Psoas muscle (tissue), 8 donors: ENCODE data around the gene DYRK3. TPM values are rescaled to one million over a fixed set of nuclear protein-coding genes. Genes with fewer than 3 reads are reported as not detected.
A peak's percentile ranks its signal among the peaks of the same experiment; 100 is the strongest.

ENCODE experiments used
- ATAC-seq, 4 donors: fragments of 200-7000 bp; cut with Tn5 transposase; one replicate each; pipeline ENCODE4 v1.9.1; 2020; ENCODE audit warnings: moderate library complexity in 3 of 4, mild to moderate bottlenecking in 2 of 4
- DNase-seq, 2 donors: peaks; one replicate each; pipeline ENCODE4 v3.0.0-alpha.2; 2020
- H3K27ac ChIP-seq: fragments of 200-600 bp; one replicate; pipeline ENCODE4 v1.8.0; 2022
- H3K27me3 ChIP-seq, 3 donors: fragments of 200-600 bp in 1 of 3; one replicate each; pipeline versions ENCODE4 v1.6.1 to v1.8.0; 2013 to 2022; ENCODE audit warnings: low read length in 2 of 3, mild to moderate bottlenecking in 2 of 3, moderate library complexity in 1 of 3; ENCODE audit not compliant: insufficient read depth in 3 of 3
- H3K36me3 ChIP-seq, 2 donors: fragments of 200-600 bp in 1 of 2; one replicate each; pipeline versions ENCODE4 v1.6.1 to v1.8.0; 2013 to 2022; ENCODE audit warnings: low read depth in 1 of 2, mild to moderate bottlenecking in 1 of 2, moderate library complexity in 1 of 2; ENCODE audit not compliant: insufficient read depth in 1 of 2
- H3K4me1 ChIP-seq: fragments of 200-600 bp; one replicate; pipeline ENCODE4 v1.8.0; 2022
- H3K4me3 ChIP-seq: fragments of 200-600 bp; one replicate; pipeline ENCODE4 v1.8.0; 2022; ENCODE audit warnings: mild to moderate bottlenecking
- H3K9me3 ChIP-seq: fragments of 200-600 bp; one replicate; pipeline ENCODE4 v1.8.0; 2022
- WGBS, 3 donors: extraction: QIAGEN DNeasy Blood & Tissue Kit; methylation state at CpG; one replicate each; pipeline versions ENCODE4 v1.1.6 to v1.1.7; 2013; 5-methylcytosine and 5-hydroxymethylcytosine counted together
- intact Hi-C, 2 donors: fragments of 100-400 bp; cut with DNase I; formaldehyde crosslinking; loops; one replicate each; pipeline versions ENCODE4 v1.11.0 to v1.14.2; 2022
- polyA plus RNA-seq, 3 donors: library from polyadenylated mRNA; stranded (reverse); fragments of 200-250 nt; gene quantifications; one replicate each; pipeline ENCODE4 v1.2.3, GENCODE V29; 2013
- total RNA-seq, 4 donors: library from RNA; stranded (reverse); fragmentation: NEBNext Ultra II Directional in 2 of 4; extraction: Animal tissue kit (Norgen Biotek cat#: 25700) in 2 of 4; gene quantifications; one replicate each; pipeline versions ENCODE4 v1.2.1 to v1.2.4, GENCODE V29; 2021 to 2023
- TF ChIP-seq, protein P1 (sequence below): fragments of 200-600 bp; IDR thresholded peaks from one replicate; pipeline ENCODE4 v1.8.0; 2022; ENCODE audit warnings: antibody characterized with exemption
- donor health status: healthy with polysubstance abuse.
- donor health status: DM: no; HTN: no; CAD: no; lungs with moderate emphysema.
- donor health status: Bipolar disorder and iron deficiency.
- donor health status: healthy.
- donor health status: DM: yes; HTN: yes; CAD: no.
- donor health status: DM: no; HTN: no; CAD: no.
- donor health status: DM: no; HTN: no; CAD: no.
- donor health status: DM: yes; HTN: yes; CAD: no.

DYRK3 gene
- total and polyA plus RNA-seq, 7 donors, result 0.25 to 2.0 (median 1.2) TPM

GRCh38 chr1:206658981-206659273 lies 23.6 kb downstream of the DYRK3 start:
- 14 to 33% (median 17%) methylated on average over 7 of the region's 7 CpGs for WGBS, 3 donors
- Histone ChIP-seq H3K36me3 (no peaks in the 10 kb centered on the region), H3K27ac (peak overlapping the region; percentile 87), H3K4me3 (peak overlapping the region; percentile 51), H3K9me3 (no peaks in the 10 kb centered on the region), H3K4me1 (peaks cover 41% of the 10 kb centered on the region), H3K27me3 (no peaks in the 10 kb centered on the region)
- DNase-seq (peak; percentile 29 to 67), ATAC-seq (peak; percentile 43 to 61 (median 54))
- TF ChIP-seq, protein P1, sequence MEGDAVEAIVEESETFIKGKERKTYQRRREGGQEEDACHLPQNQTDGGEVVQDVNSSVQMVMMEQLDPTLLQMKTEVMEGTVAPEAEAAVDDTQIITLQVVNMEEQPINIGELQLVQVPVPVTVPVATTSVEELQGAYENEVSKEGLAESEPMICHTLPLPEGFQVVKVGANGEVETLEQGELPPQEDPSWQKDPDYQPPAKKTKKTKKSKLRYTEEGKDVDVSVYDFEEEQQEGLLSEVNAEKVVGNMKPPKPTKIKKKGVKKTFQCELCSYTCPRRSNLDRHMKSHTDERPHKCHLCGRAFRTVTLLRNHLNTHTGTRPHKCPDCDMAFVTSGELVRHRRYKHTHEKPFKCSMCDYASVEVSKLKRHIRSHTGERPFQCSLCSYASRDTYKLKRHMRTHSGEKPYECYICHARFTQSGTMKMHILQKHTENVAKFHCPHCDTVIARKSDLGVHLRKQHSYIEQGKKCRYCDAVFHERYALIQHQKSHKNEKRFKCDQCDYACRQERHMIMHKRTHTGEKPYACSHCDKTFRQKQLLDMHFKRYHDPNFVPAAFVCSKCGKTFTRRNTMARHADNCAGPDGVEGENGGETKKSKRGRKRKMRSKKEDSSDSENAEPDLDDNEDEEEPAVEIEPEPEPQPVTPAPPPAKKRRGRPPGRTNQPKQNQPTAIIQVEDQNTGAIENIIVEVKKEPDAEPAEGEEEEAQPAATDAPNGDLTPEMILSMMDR, result no peak
- intact Hi-C loops, result loop anchor here (1.0 to 10.0 kb wide), 5 partner anchors 25 to 1934 kb away; no protein-coding TSS in a partner anchor

GRCh38 chr1:206660136-206660535 lies 24.8 kb downstream of the DYRK3 start:
- no peak for DNase-seq
- no peaks in the 10 kb centered on the region for H3K27me3 ChIP-seq
- H3K9me3 ChIP-seq, result no peaks in the 10 kb centered on the region
- 91 to 93% (median 91%) methylated on average over 4 of the region's 4 CpGs for WGBS, 3 donors
- no peak for ATAC-seq
- no peak overlapping the region for H3K4me3 ChIP-seq
- intact Hi-C loops, result no loop called here
- H3K4me1 ChIP-seq, result peaks cover 50% of the 10 kb centered on the region
- no peaks in the 10 kb centered on the region for H3K36me3 ChIP-seq
- TF ChIP-seq, protein P1, result no peak
- H3K27ac ChIP-seq, result peak overlapping the region; percentile 87

- WGBS, 3 donors, result 75 to 92% (median 82%) methylated on average over 11 of the region's 11 CpGs
Measured at GRCh38 chr1:206661161-206661820, 26.0 kb downstream of the DYRK3 start.

DNA sequence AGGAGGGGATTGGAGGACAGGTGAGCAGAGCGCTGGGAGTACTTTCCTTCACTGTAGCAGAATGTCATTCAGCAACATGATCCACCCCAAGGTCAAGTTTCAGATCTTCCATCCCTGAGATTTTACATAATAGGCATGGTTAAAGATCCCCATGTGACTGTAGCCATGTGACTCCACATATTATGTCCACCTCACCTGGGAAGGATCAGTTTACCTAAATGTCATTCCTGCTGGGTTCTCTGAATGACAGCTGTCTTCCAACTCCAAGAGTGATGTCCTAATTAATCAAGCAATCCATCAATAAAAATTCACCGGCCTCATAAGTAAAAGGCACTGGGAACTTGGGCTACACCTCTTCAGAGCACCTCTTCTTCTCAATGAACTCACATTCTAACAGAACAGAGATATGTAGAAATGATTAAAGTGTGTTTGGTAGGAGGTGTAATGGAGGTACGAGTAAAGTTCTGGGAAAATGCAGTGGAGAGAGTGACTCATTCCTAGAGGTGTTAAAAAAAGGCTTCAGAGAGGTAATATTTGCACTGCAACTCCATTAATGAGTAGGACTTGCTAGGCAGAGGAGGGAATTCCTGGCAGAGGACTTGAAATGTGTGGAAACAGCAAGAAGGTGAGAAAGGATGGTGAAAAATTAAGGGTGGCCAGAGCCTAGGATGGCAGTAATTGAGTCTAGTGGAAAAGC lies 27.2 kb downstream of the DYRK3 start:
- intact Hi-C loops, result no loop called here
- Histone ChIP-seq H3K27me3 (no peaks in the 10 kb centered on the region), H3K4me3 (no peak overlapping the region), H3K27ac (peak overlapping the region; percentile 87), H3K9me3 (no peaks in the 10 kb centered on the region), H3K4me1 (peaks cover 51% of the 10 kb centered on the region), H3K36me3 (no peaks in the 10 kb centered on the region)
- ATAC-seq (no peak), DNase-seq (no peak)
- 51 to 82% (median 60%) methylated on average over 3 of the region's 3 CpGs for WGBS, 3 donors
- TF ChIP-seq, protein P1, result no peak

More at GRCh38 chr1:206661161-206661820, 26.0 kb downstream of the DYRK3 start:
- no peak for DNase-seq
- TF ChIP-seq, protein P1, result no peak
- ATAC-seq, result no peak
- Histone ChIP-seq H3K4me1 (peaks cover 53% of the 10 kb centered on the region), H3K36me3 (no peaks in the 10 kb centered on the region), H3K4me3 (no peak overlapping the region), H3K27ac (no peak overlapping the region), H3K27me3 (no peaks in the 10 kb centered on the region), H3K9me3 (no peaks in the 10 kb centered on the region)
- intact Hi-C loops, result no loop called here
